Common myeloid progenitor, CD34-positive (primary cell): Measurements from ENCODE around the gene IGLL5.
"Not testable (repeated sequence)": the region's sequence is repeated elsewhere in the genome, so short reads cannot be mapped to it uniquely, and the experiment has no call there.

Source experiments
- CTCF ChIA-PET: fragments of 350-600 bp; sonication (Branson Sonifier 250); formaldehyde crosslinking; loops from one replicate; lab custom pipeline; 2021; ENCODE audit warnings: antibody characterized with exemption; lab: Charles Lee
- POLR2A ChIA-PET: fragments of 350-600 bp; sonication (Branson Sonifier 250); formaldehyde crosslinking; loops from one replicate; lab custom pipeline; 2021; ENCODE audit warnings: antibody characterized with exemption; lab: Charles Lee
- DNase-seq, 3 donors: peaks; one replicate each; pipeline versions ENCODE4 v3.0.0 to v3.0.0-alpha.2; 2013
- H3K27ac ChIP-seq, 2 experiments: 1 replicate in 1 of 2; 2 replicates in 1 of 2; pipeline ENCODE4 v1.7.0; 2013; ENCODE audit warnings: inconsistent platforms in 2 of 2, low read length in 2 of 2, mild to moderate bottlenecking in 2 of 2, low read depth in 1 of 2, moderate library complexity in 1 of 2; ENCODE audit not compliant: severe bottlenecking in 2 of 2, insufficient read depth in 1 of 2, poor library complexity in 1 of 2
- H3K27me3 ChIP-seq, 5 experiments: replicated peaks in 2 of 5; 1 replicate in 3 of 5; 2 replicates in 2 of 5; pipeline versions ENCODE4 v1.6.1 to v1.7.0; 2013; ENCODE audit warnings: low read length in 4 of 5, mild to moderate bottlenecking in 2 of 5, moderate library complexity in 2 of 5, inconsistent platforms in 1 of 5; ENCODE audit not compliant: insufficient read depth in 5 of 5, control insufficient read depth in 4 of 5
- H3K36me3 ChIP-seq, 4 experiments: 1 replicate in 2 of 4; 2 replicates in 2 of 4; pipeline versions ENCODE4 v1.6.1 to v1.7.0; 2013; ENCODE audit warnings: low read length in 3 of 4, control low read depth in 1 of 4, mild to moderate bottlenecking in 1 of 4; ENCODE audit not compliant: control insufficient read depth in 4 of 4, insufficient read depth in 4 of 4
- H3K4me1 ChIP-seq, 4 experiments: 1 replicate in 3 of 4; 2 replicates in 1 of 4; pipeline versions ENCODE4 v1.6.1 to v1.7.1; 2013; ENCODE audit warnings: low read length in 3 of 4, mild to moderate bottlenecking in 3 of 4, control low read depth in 1 of 4, inconsistent platforms in 1 of 4, moderate library complexity in 1 of 4; ENCODE audit not compliant: control insufficient read depth in 4 of 4, insufficient read depth in 4 of 4; ENCODE audit errors: control extremely low read depth in 1 of 4
- H3K4me3 ChIP-seq, 7 experiments: 1 replicate in 4 of 7; 2 replicates in 3 of 7; pipeline versions ENCODE4 v1.5.1 to v1.7.0; 2013; ENCODE audit warnings: mild to moderate bottlenecking in 7 of 7, low read length in 6 of 7, moderate library complexity in 6 of 7, inconsistent platforms in 2 of 7, low read depth in 2 of 7, control low read depth in 1 of 7; ENCODE audit not compliant: insufficient read depth in 4 of 7, control insufficient read depth in 1 of 7; ENCODE audit errors: extremely low read depth in 1 of 7
- H3K9me3 ChIP-seq, 5 experiments: 1 replicate in 4 of 5; 2 replicates in 1 of 5; pipeline versions ENCODE4 v1.6.1 to v1.7.1; 2013; ENCODE audit warnings: low read length in 4 of 5, mild to moderate bottlenecking in 2 of 5, inconsistent platforms in 1 of 5, low read depth in 1 of 5, moderate library complexity in 1 of 5; ENCODE audit not compliant: control insufficient read depth in 4 of 5, insufficient read depth in 2 of 5; ENCODE audit errors: control extremely low read depth in 1 of 5
- WGBS: methylation state at CpG from one replicate; pipeline ENCODE4 v1.1.5; 2013; ENCODE audit not compliant: insufficient coverage; 5-methylcytosine and 5-hydroxymethylcytosine counted together

Gene IGLL5

DNA sequence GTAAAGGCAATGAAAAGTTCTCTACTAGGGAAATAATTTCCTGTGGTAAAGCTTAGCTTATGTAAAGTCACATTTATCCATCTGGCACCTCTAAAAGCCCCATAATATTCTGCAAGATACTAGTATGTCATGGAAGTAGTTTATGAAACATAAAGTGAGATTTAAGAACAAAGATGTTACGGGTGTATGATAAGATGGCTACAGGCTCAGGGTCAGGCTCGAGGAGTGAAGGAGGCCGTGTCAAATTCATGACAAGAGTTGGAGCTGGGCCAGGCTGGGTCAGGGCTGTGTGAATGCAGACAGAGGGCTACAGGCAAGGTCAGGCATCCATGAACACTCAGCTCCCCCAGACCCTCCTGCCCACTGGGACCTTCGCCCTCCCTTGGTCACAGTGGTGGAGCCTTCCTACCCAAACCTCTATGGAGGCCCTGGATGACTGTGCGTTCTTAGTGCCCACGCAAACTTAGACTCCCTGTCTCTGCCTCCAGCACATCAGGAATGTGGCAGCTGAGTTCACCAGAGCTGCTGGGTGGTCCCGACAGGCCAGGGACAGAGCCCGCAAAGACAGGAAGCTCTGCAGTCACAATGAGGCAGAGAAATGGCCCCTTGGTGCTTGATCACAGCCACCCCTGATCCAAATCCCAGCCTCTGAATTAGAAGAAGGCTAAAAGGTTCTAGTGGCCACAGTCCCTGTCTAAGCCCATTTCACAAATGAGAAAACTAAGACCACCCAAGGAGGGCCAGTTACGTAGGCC lies 14.8 kb downstream of the IGLL5 start:
- POLR2A ChIA-PET, result interaction anchor here (0.7 kb wide), 1 partner anchor 73 kb away, joined by 3 read pairs; no protein-coding TSS in a partner anchor
- Histone ChIP-seq H3K9me3 (no peaks in the 10 kb centered on the region), H3K4me1 (no peaks in the 10 kb centered on the region), H3K36me3 (no peaks in the 10 kb centered on the region), H3K27me3 (no peaks in the 10 kb centered on the region), H3K4me3 (no peak overlapping the region), H3K27ac (no peak overlapping the region)
- 96% methylated on average over 8 of the region's 9 CpGs for WGBS
- CTCF ChIA-PET, result interaction anchor here (0.8 to 3.0 kb wide), 5 partner anchors 17 to 54 kb away, joined by 3 to 13 read pairs (median 4); no protein-coding TSS in a partner anchor
- no peak for DNase-seq

DNA sequence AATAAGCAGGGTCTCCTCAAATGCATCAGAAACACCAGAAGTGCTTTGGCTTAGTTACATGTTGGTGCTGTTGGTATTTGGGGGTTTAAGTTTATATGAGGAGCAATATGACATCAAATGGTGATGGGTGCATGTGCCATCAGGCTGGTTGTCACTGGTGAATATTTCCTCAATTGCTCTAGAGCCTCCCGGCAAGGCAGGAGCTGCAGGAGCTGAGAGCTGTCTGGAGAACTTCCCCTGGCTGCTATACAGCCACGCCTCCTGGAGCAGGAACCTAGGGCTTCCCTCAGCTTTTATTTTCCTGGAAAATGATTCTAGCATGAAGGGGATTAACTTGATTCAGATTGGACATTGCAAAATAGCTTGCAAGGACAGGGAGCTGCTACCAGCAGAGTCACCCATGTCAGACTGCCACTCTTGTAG lies 15.8 kb downstream of the IGLL5 start:
- no peak for DNase-seq
- POLR2A ChIA-PET, result no interaction called here
- no peaks in the 10 kb centered on the region for H3K27me3 ChIP-seq
- 92% methylated on average over 2 of the region's 2 CpGs for WGBS
- H3K9me3 ChIP-seq, result no peaks in the 10 kb centered on the region
- no peak overlapping the region for H3K4me3 ChIP-seq
- CTCF ChIA-PET, result interaction anchor here (0.8 to 3.0 kb wide), 4 partner anchors 16 to 55 kb away, joined by 3 to 13 read pairs (median 5); no protein-coding TSS in a partner anchor
- no peak overlapping the region for H3K27ac ChIP-seq
- H3K4me1 ChIP-seq, result no peaks in the 10 kb centered on the region
- H3K36me3 ChIP-seq, result no peaks in the 10 kb centered on the region

DNA sequence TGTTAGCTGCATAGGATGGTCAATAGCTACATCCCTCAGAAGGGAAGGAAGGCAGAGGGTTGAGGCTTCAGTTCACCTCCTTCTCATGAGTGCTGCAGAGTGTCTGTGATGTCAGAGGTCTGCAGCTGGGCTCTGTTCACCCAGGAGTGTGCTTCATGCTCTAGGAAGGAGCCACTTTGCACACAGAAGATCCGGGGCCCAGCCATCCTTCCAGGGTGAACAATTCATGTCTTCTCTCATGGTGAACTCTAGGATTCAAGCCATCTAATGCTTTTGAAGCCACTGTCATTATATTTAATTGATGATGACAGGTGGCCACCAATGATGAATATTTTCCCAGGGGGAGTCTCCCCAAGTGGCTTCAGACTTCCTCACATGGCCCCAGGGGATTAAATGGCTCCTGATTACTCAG lies 16.2 kb downstream of the IGLL5 start:
- POLR2A ChIA-PET, H3K36me3 ChIP-seq, H3K4me3 ChIP-seq, H3K27ac ChIP-seq, H3K27me3 ChIP-seq, DNase-seq, H3K9me3 ChIP-seq, H3K4me1 ChIP-seq: not testable (repeated sequence)
- 100% methylated on average over 1 of the region's 1 CpG for WGBS
- CTCF ChIA-PET, result interaction anchor here (1.4 to 3.0 kb wide), 2 partner anchors 19 to 52 kb away, joined by 6 to 13 read pairs; no protein-coding TSS in a partner anchor

DNA sequence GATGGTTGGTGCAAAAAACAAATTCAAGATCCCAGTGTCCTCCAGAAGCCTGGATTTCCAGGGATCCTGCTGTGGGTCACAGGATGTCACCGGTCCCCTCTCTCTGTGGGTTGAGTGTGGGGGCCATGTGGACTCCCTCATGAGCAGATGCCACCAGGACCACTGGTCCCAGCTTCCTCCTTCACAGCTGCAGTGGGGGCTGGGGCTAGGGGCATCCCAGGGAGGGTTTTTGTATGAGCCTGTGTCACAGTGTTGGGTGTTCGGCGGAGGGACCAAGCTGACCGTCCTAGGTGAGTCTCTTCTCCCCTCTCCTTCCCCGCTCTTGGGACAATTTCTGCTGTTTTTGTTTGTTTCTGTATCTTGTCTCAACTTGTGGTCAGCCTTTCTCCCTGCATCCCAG lies 17.1 kb downstream of the IGLL5 start:
- CTCF ChIA-PET, result not testable (repeated sequence)
- WGBS, result 100% methylated on average over 1 of the region's 5 CpGs

DNA sequence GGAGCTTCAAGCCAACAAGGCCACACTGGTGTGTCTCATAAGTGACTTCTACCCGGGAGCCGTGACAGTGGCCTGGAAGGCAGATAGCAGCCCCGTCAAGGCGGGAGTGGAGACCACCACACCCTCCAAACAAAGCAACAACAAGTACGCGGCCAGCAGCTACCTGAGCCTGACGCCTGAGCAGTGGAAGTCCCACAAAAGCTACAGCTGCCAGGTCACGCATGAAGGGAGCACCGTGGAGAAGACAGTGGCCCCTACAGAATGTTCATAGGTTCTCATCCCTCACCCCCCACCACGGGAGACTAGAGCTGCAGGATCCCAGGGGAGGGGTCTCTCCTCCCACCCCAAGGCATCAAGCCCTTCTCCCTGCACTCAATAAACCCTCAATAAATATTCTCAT lies 18.8 kb downstream of the IGLL5 start:
- H3K4me1 ChIP-seq, DNase-seq, H3K27me3 ChIP-seq, H3K4me3 ChIP-seq, H3K27ac ChIP-seq, H3K36me3 ChIP-seq, H3K9me3 ChIP-seq, POLR2A ChIA-PET, CTCF ChIA-PET: not testable (repeated sequence)
- 96% methylated on average over 4 of the region's 10 CpGs for WGBS

More for the DNA sequence above, 17.1 kb downstream of the IGLL5 start:
- H3K36me3 ChIP-seq, H3K4me1 ChIP-seq, H3K9me3 ChIP-seq, H3K27ac ChIP-seq, H3K4me3 ChIP-seq, DNase-seq, H3K27me3 ChIP-seq, POLR2A ChIA-PET: not testable (repeated sequence)

DNA sequence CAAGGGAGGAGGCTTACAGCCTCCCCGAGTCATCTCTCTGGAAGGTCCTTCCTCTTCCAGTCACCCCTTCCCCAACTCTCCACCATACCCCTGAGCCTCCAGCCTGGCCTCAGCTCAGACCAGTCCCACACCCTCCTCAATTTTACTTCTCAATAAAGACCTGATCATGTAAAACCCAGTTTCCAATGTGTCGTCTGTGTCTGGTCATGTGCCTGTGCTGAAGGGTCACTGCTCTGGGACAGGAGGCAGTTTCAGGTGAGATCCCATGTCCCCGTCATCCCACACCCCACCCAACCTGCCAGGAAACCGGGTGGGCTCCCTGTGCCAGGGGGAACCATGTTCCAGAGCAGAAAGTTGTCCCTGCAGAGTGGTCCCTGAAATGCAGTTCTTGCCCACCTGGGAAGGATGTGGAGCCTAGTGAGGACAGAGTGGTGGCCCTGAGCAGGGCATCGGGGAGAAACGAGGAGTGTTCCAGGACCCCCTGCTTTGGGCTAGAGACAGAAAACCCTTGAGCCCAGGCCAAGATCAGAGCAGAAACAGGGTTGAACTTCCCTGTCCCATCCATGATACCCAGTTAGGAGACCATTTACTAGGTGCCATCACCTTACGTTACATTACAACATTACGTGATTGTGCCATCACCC lies 19.4 kb downstream of the IGLL5 start:
- Histone ChIP-seq H3K27me3 (no peaks in the 10 kb centered on the region), H3K36me3 (no peaks in the 10 kb centered on the region), H3K27ac (no peak overlapping the region), H3K4me1 (no peaks in the 10 kb centered on the region), H3K9me3 (no peaks in the 10 kb centered on the region), H3K4me3 (no peak overlapping the region)
- POLR2A ChIA-PET, result no interaction called here
- DNase-seq, result no peak
- CTCF ChIA-PET, result no interaction called here
- 93% methylated on average over 4 of the region's 8 CpGs for WGBS
